GM21825 (cell line): ENCODE measurements around the gene PSMG4.

ENCODE experiments used
- ATAC-seq: cut with Tn5 transposase; IDR thresholded peaks from one replicate; pipeline ENCODE4 v1.9.1; 2021; ENCODE audit warnings: mild to moderate bottlenecking, moderate library complexity; ENCODE audit not compliant: unreplicated experiment

PSMG4 gene

DNA sequence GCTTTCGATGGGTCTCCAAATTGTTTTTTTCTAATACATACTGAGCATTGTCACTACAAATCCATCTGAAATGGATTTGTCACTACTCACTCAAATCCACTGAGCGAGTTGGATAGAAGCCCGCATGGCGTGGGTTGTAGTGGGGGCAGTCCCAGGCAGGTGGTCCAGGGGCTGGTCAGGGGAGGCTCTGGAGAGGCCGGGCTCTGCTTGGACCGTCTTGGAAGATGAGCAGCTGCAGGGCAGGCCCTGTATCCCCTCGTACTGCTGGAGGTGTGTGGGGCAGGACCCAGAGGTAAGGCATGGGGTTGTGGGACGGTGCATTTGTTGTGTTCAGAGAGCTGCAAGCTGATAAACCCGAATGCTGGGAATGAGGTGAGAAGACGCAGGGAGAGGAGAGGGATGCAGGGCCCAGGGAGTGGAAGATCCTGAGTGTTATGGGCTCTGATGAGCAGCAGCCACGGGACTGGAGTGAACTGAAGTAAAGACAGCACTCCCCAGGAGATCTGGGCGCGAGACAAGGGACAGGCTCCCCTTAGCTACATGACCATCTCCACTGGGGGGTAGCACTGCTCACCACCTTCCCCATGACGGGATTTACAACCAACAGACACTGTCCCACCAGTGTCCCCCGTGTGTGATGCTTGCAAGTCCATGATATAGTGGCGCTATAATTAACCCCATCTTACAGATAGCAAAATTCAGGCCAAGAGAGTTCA is 45.9 kb downstream of the PSMG4 start:
- ATAC-seq: no peak

- no peak for ATAC-seq
Observed at GRCh38 chr6:3305216-3305565, 46.4 kb downstream of the PSMG4 start.

GRCh38 chr6:3305831-3306230 is 47.1 kb downstream of the PSMG4 start:
- ATAC-seq: no peak

- ATAC-seq: no peak
Observed at GRCh38 chr6:3306848-3307247, 48.1 kb downstream of the PSMG4 start.

DNA sequence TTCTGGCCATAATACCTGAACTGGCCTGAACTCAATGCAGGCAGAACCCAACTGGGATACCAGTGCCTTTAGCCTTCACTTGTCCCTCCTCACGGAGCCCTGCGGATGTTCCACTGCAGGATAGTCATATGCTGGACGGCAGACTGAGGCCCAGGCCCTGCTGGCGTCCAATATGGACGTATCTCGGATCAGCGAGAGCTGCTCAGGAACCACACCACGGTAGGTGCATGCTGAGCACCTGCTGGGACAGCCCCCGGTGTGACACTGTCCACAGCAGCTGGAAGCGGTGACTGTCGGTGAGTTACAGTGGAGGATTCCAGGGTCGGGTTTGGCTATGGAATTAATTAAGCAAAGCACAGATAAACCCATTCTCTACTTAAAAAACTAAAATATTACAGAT is 48.7 kb downstream of the PSMG4 start:
- ATAC-seq: no peak

DNA sequence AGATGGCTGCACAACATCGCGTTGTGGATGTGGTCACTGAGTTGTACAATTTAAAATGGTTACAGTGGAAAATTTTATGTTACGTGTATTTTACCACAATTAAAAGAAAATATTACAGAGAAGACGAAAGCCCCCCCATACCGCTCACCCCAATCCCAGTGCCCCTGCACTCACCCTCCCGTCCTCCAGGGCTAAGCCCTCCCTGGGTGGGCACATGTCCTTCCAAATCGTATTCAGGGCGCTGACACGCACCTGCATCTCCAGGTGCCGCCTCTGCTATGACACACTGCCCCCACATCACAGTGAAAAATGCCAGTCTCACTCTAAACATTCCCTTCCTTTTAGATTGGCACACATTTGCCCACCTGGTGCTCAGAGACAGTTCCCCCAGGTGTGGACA is 49.4 kb downstream of the PSMG4 start:
- ATAC-seq: no peak

DNA sequence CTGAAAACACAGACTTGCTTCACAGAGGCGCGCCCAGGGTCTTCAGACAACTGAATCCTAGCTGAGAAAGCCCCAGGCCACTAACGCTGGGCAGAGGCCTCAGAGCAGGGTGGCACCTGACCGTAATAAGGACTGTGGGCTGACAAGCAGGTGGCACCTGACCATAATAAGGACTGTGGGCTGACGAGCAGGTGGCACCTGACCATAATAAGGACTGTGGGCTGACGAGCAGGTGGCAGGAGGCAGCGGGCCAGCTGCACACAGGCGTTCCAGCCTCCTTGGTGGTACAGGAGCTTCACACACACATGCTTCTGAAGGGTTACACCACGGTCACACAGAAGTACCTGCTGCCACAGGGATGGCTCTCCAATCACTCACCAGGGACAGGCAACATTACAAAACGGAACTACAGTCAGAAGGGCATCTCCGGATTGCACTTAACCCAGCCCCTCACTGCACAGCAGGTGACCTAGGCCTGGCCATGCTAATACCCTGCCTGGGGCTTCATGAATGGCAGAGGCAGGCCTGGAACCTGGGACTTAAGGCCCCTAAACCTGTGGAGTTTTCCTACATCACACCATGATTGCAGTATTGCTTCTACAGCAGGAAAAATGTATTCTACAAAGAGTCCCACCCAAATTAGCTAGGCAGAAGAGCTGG is 50.8 kb downstream of the PSMG4 start:
- no peak for ATAC-seq

DNA sequence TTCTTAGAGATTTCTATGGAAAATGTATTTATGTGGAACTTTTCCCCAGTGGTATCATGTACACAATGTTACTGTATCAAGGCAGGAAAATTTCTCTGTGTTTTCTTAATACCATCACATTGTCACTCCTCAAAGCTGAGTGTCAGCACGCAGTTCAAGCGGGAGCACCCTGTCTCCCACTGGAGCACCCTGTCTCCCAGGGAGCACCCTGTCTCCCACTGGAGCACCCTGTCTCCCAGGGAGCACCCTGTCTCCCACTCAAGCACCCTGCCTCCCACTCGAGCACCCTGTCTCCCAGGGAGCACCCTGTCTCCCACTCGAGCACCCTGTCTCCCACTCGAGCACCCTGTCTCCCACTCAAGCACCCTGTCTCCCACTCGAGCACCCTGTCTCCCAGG is 51.3 kb downstream of the PSMG4 start:
- no peak for ATAC-seq

GRCh38 chr6:3310703-3311102 is 52.0 kb downstream of the PSMG4 start:
- ATAC-seq: no peak

DNA sequence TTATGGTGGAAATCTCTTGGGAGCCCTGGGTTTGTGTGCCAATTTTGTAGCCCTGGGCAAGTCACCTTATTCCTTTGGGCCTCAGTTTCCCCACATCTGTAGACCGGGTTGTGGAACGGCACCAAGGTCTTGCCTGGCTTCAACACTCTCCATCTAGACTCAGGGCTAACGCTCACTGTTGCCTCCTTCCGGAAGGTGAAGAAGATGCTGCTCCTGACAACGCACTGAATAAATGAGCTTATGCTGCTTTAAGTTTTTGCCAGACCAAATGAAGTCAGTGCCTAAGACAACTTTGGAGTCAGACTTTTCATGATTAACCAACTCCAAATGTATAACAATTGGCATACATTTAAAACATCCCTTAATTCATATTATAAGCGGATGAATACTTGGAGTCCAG is 53.1 kb downstream of the PSMG4 start:
- ATAC-seq: no peak

DNA sequence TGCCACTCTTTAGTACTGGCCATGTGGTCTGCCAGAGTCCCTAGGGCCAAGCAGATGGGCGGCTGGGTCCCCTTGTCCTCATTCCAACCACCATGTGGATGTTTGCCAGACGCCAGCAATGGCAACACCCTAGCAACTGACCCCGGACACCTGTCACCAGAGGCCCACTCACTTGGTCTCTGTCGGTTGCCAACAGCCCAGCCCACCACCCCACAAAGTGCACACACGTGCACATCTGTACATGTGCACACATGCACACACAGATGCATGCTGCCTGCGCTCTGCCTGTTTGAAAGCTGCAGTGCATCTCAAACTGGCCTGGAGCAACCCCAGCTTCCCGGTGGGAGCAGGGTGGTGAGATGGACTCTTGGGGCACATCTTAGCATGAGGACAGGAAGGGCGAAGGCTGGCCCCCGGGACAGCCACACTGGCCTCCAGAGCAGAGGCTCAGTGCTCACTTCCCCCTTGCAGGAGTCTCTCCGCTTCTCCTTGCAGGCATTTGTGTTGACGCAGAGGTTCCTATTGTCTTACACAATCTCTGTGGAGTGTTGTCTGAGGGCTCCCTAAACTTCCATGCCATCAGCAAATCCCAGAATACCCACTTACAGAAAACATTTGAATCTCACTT is 54.0 kb downstream of the PSMG4 start:
- no peak for ATAC-seq

DNA sequence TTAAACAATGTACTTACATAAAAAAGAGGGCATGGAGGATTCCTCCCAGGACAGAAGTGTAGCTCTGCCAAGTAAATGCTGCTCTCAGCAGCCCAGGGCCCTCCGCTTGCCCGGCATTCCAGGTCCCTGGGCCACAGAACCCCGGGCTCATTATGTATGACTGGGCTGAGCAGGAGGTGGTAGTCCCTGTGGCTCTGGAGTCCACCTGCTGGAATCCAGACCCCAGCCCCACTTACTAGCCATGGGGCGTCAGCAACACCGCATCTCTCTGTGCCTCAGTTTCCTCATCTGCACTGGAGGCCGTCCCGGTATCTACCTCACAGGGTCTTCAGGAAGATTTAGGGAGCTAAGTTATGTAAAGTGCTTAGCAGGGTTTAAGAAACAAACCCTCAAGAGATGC is 55.4 kb downstream of the PSMG4 start:
- no peak for ATAC-seq

DNA sequence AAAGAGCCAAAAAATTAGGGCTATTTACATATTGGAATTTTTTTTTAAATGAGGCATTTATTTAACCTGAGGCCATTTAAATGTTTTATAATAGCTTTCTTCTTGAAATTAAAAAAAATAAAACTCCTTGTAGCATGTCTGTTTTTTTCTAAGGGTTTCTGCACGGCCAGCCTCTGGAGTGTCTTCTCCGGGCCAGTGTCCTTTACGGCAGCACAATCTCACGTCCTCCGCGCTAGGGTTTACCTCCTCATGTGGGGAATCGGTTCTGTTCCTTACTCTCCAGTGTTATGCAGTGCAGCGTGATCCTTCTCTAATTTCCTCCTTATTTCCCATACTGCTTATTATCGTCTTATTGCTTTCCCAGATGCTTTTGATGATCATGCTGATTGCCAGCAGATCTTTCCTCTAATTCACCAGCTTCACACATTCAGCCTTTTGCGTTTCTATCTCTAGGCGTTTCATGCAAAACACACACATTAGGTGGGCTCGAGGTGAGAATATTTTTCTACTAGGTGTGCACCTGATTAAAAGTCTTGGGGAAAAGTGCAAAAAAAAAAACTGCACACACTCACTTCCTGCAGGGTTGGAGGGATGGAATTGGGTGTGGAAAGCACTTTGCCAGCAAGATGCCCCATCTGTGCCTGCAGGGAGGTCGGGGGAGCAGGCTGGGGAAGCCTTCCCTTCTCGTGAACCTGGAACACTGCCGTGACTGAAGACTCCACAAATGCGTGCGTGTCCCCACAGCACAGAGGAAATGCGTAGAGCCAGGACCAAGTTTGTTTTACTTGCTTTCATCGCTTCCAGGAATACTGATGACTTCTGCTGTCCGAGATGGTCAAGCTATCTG is 56.1 kb downstream of the PSMG4 start:
- ATAC-seq: no peak

DNA sequence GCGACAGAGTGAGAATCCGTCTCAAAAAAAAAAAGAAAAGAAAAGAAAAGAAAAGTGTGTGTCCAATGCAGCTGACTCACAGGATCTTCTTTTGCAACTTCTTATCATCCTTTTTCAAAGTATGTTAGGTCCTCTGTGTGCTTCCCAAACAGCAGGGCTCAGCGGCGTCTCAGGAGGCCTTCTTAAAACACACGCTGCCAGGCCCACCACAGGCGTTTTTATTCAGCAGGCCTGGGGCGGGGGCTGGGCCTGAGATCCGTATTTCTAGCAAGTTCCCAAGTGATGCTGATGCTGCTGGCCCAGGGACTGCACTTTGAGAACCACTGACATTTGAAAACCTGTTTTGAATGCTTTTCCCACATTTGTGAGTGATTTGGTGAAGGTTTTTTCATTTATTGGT is 57.1 kb downstream of the PSMG4 start:
- no peak for ATAC-seq

- no peak for ATAC-seq
Observed at GRCh38 chr6:3316331-3316730, 57.6 kb downstream of the PSMG4 start.

DNA sequence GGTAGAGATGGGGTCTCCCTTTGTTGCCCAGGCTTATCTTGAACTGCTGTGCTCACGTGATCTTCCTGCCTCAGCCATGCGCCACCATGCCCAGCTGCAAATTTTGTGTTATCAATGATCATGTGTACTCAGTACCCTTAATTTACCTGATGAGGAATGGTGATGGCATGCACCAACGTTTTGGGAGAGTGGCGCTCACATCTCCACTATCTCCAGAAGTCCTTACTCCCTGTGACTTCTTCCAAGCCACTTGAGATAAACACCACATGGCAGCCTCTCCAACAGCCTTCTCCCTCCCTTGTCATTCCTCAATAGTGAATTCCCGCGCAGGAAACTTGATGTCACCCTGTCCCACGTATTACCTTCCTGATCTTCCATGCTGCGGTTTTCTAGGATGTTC is 58.1 kb downstream of the PSMG4 start:
- ATAC-seq: no peak
